HG02623 (cell line): ENCODE data around the gene ZDHHC11B.
"Not testable (repeated sequence)": the region's sequence is repeated elsewhere in the genome, so short reads cannot be mapped to it uniquely, and the experiment has no call there.

ENCODE experiments used
- ATAC-seq: cut with Tn5 transposase; IDR thresholded peaks from one replicate; pipeline ENCODE4 v1.9.1; 2021; ENCODE audit warnings: moderate library complexity; ENCODE audit not compliant: unreplicated experiment

ZDHHC11B gene

DNA sequence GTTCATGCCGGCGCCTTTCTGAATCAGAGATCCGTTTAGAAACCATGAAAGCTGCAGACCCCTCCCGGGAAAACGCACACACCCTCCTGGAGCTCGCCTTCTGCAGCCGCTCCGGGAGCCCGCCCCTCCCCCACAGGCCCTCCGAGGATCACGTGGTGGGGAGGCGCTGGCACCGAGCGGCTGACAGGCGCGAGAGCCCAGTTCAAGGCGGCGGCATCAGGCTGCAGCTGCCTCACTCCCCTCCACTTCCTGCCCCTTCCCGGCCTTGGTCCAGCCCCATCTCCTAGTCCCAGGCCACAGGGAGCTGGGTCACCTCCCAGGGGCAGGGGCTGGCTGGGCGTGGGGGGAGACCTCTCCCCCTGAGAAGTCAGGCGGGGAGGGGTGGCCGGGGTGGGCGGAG, 93.5 kb downstream of the ZDHHC11B start:
- not testable (repeated sequence) for ATAC-seq

DNA sequence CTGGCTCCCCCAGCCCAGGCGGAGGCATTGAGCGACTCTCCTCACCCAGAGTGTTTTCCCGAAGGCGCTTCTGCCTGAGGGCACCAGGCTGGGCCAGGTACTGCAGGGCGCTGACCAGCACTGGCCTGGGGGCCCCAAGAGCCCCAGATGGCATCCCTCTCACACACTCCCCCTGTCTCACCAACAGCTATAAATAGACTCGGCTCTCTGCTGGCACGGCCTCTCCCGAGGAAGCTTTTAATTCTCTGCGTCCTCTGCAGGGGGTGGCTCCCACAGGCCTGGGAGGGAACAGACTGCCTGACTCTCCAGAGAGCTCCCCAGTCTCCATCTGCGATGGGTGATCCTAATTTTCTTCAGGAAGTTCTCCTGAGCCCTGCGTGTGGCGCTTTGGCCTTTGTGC, 94.2 kb downstream of the ZDHHC11B start:
- not testable (repeated sequence) for ATAC-seq

DNA sequence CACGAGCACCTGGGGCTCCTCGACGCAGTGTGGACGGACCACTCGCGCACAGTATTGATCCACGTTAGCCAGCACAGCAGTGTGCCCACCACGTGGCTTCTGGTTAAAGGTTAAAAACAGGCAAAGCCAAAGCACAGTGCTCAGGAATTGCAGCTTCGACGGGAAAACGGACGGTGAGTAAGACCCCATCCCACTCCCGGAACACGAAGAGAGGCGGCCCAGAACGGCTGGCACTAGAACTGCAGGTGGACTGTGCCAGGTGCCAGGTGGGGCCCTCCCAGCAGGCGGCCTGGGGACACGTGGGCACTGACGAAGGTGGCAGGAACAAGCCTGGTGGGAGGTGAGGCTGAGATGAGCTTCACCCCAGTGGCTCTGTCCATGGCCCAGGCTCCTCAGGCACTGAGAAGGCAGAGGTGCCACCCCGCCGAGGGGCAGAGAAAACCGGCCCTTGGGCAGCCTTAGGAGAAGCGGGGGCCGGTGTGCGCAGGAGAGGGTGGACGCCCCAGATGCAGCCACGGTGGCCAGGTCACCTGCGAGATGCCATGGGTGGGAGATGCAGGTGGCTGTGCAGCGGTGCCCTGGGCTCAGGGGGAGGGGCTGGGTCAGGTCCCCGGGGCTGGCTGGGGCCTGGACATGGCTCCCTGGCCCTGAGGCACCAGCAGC, 96.0 kb downstream of the ZDHHC11B start:
- not testable (repeated sequence) for ATAC-seq

DNA sequence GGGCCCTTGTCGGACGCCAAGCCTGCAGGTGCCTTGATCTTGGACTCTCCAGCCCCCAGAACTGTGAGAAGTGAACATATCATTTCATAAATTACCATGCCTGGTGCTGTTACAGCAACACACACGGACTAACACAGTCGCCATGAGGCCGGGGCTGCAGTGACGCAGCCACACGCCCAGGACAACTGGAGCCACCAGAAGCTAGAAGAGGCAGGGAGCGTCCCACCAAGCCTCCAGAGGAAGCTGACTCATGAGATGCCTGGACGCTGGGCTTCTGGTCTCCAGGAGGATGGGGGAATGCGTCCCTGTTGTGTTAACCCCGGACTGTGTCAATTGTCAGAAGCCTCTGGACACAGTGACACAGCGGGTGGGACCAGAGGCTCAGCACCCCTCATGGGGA, 97.6 kb downstream of the ZDHHC11B start:
- ATAC-seq, result not testable (repeated sequence)

DNA sequence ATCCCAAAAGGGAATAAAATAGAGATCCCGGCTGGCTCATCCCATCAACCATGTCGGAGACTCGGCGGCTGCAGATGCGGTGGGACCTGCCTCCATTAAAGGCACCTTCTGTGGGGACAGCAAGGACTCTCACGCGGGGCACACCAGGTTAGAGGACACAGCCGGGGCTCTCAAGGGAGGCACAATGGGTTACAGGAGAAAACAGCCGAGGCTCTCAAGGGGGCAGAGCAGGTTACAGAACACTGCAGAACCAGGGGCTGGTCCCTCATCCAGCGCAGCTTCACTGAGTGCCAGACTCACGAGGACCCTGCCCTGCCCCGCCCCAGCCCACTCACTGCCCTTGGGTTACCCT, 98.4 kb downstream of the ZDHHC11B start:
- ATAC-seq, result not testable (repeated sequence)

DNA sequence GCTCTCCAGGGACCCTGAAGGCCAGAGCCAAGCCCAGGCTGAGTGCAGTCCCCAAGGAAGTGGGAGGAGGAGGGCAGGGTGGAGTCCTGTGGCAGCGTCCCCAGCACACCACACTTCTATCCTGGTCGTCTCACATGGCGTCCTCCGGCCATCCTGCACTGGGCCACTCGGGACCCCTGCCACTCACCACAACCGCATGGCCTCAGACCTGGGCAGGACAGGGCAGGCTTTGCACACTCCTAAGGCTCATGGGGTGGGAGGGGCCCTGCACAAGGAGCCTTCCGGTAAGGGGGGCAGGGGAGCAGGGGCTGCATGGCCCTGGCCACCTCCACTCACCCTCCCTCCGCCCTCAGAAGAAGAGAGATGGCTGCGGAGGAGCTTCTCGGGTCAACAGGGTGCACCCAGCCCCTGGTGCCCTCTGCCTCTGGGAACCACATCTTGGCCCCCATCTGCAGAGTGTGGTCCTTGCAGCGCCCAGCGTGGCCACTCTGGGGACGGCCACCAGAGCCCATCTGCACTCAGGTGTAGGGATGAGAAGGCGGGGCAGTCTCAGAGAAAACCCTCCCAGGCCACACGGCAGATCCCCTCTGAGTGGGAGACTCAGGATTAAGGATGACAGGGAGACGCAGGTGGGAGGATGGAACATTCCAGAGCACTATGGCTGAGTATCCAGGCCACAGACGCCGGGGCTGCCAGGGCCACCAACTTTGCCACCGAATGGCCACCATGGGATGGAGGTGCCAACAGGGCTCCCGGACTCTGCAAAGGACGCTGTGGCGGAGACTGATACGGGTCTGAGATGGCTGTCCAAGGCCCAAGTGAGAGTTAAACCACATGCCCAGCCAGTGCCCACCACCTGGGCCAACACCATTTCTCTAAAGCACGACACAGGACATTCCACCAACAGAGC, 99.0 kb downstream of the ZDHHC11B start:
- no peak for ATAC-seq

DNA sequence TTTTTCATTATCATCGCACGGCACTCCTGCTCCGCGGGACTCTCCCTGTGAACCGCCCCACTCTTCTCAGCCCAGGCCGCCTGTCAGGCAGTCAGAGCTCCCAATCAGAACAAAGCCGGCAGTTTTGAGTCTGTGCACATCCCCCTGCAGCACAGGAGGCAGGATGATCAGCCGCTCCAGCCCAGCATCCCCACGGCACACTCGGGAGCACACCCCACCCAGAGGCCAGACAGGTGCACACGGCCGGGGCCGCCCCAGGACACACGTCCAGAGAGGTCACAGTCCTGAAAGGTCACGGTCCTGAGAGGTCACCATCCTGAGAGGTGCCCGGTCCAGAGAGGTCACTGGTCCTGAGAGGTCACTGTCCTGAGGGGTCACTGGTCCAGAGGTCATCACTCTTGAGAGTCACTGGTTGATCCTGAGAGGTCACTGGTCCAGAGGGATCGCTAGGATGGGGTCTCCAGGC, 99.7 kb downstream of the ZDHHC11B start:
- ATAC-seq, result no peak

DNA sequence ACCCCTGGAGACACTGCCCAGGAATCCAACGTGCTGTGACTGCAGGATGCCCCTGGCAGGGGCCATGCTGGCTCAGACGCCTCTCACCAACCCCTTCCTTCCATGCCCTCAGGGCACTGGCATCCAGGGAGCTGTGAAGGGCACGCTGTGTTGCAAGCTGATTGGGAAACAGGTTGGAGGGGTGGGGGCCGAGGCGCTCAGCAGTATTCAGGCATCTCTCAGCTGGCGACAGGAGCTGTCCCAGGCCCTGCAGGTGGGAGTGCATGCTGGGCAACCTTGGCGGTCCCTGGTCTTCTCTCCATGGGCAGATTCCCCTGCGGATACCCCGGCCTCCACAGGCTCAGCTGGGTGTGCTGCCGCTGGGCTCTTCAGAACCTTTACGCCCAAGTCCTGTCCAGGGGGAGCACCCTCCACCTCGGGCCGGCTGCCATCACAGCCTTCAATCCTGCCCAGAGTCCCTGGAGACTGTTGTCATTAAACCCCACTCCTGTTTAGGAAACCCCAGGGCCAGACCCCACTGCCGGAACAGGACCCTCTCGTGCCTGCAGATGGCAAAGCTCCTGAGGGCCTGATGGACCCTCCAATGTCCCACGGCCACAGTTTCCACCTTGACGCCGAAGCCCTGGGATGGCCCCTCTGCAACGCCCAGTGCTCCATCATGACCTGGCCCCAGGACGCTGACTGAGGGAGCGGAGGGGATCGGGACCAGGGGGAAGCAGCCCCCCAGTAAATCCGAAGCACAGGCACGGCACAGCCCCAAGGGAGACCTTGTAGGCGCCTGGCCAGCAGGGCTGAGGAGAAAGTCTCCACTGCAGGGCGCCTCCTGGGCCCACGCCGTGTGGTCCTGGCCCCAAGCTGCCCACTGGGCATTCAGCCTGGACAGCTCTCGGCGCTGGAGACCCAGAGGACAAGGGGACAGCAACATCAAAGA, 100.7 kb downstream of the ZDHHC11B start:
- no peak for ATAC-seq

DNA sequence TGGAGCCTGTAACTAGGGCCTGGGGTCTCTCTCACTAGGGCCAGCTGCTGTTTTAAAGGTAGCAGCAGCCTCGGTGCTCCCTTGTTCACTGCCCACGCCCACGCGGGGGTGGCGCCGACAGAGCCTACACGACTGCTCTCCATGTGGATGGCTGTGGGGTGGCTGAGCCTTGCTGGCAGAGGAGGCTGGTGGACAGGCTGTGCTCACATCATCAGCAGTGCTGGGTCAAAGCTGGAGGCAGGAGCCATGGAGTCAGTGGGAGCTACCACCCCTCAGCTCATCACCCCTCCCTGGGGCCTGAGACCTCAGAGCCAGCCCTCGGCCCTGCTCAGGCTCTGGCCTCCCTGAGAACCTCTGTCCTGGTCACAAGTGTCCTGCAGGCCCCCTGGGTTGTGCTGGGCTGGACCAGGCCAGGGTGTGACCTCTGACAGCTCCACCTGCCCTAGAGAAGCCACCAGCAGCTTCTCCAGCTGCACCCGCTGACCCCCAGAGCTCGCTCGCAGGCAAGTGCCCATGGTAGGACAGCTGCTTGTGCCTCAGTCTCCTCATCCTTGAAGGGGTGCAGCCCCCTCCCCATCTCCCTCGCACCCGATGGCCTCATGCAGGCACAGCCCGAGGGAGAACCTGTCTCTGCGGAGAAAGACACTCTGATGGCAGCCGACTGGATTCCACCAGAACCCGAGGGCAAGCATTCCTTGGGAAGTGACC, 101.7 kb downstream of the ZDHHC11B start:
- not testable (repeated sequence) for ATAC-seq

DNA sequence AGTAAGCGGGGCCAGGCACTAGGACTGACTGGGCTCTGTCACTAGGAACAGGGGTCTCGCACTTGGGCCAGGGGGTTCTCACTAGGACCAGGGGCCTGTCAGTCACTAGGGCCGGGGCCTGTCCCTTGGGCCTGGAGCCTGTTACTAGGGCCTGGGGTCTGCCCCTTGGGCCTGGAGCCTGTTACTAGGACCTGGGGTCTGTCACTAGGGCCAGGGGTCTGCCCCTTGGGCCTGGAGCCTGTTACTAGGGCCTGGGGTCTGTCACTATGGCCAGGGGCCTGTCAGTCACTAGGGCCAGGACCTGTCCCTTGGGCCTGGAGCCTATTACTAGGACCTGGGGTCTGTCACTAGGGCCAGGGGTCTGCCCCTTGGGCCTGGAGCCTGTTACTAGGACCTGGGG, 102.3 kb downstream of the ZDHHC11B start:
- not testable (repeated sequence) for ATAC-seq

DNA sequence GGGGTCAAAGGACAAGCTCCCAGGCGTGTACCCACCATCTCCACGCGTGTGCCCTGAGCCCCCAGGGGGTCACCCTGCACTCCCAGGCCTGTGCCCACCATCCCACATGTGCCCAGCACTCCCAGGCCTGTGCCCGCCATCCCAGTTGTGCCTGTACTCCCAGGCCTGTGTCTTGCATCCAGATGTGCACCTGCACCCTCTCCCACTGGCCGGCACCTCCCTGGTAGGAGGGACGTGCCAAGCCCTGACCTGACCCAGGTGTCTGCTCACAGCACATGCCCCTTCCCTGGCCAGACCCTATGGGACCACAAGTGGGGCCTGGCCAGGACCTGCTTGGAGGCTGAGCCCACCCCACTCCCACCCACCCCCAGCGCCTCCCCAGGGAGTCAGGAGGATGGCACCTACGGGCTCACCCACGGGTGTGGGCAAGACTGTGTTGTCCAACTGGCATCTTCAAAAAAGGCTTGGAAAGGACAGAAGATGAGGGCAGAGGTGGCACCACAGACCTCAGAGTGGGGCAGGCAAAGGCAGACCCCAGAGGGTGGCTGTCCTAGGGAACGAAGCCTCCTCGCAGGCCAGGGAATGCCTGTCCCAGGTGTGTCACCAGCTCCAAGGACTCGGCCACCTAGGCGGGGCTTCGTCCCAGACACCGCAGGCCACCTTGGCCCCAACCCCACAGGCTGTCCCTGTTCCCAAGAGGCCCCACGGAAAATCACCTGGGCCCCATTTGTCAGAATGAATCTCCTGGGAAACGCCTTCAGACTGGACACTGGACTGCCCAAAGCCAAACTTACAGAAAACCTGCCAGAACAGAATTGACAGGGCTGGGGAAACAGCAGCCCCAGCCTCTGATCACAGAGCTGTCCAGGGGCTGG, 103.0 kb downstream of the ZDHHC11B start:
- not testable (repeated sequence) for ATAC-seq

DNA sequence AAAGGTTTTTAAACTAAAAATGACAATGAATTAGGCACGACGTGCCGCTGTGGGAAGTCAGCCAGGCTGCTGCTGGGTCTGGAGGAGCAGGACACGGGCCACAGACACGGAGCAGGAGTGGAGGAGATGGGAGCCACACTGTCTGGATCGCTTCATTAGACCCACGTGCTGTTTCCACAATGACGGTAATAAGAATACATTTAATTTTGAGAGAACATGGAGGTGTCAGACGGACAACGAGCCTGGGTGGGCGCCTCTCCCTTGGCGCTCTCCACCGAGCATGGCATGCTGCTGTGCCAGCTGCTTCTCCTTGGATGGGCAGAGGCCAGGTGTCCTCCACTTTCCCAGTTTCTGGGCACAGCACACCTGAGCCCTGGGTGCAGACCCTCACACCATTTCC, 103.7 kb downstream of the ZDHHC11B start:
- not testable (repeated sequence) for ATAC-seq

DNA sequence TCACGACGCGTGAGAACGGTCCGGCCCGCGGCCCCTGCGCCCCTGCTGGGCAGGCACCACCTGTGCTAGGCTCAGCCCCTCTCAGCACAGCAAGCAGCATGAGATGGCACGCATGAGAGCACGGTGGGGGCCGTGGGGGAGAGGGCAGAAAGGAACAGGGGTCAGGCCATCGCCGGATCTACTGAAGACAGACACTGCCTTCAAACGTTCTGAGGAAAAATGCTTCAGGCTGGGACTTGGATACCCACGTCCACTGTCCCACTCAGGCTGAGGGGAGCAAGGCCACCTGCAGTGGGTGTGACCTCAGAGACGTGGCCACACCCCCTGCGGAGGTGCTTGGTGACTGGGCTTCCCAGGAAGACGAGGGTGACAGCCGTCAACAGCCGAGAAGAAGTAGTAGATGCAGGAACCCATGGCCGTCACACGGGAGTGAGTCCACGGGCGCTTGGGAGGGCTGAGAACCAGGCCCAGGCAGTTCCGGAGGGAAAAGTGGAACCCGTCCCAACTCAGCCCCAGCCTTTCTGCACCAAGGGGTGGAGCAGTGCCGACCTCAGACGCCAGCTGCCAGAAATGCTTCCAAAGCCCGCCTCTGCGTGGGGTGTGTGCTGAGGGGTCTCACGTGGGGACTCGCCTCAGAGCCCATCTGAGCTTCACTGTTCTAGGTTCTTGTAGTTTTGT, 104.3 kb downstream of the ZDHHC11B start:
- not testable (repeated sequence) for ATAC-seq

DNA sequence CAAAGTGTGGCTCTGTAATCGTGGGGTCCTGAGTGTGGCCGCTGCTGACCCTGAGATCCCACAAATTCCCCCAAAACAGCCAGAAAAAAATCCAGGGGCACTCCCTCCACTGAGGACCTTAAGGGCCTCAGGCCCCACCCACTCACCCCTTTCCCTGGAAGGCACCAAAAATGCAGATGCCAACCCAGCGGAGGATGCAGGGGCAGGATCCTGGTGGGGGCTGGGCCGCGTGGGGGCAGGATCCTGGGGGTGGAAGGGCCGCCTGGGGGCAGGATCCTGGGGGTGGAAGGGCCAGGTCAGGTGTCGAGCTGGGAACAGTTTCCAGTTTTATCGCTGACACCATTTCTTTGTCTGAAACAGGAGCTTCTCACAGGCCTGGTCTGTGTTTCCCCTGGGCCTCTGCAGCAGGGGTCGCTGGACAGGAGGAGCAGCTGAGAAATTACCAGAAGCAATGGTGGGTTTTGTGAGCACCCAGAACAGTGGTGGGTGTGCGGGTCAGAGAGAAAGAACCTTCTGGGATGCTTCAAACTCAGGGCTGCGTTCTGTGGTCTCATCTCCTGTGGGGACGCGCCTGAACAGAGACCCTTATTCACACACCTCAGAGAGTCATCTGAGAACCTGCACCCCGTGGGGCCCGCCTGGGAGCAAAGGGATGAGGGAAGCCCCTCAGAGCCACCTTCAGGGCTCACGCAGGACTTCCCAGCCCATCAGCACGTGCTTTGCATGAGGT, 105.2 kb downstream of the ZDHHC11B start:
- ATAC-seq, result not testable (repeated sequence)

DNA sequence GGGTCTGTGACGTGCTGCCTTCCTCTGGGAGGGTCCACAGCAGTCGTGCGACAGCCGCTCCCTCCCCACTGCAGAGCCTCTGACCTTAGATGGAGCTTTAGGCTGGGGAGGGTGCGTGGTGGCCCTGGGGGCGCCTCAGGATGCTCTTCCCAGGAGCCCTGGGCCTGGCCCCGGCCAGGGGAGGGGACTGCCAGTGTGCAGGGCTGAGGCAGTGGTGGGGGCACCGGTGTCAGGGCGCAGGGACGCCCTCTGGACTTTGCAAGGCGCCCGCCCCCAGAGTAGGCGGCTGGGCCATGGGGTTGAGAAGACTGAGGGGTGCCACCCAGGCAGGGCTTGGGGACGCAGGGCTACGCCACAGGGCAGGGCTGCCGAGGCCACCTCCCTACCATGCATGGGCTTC, 106.0 kb downstream of the ZDHHC11B start:
- ATAC-seq, result not testable (repeated sequence)

DNA sequence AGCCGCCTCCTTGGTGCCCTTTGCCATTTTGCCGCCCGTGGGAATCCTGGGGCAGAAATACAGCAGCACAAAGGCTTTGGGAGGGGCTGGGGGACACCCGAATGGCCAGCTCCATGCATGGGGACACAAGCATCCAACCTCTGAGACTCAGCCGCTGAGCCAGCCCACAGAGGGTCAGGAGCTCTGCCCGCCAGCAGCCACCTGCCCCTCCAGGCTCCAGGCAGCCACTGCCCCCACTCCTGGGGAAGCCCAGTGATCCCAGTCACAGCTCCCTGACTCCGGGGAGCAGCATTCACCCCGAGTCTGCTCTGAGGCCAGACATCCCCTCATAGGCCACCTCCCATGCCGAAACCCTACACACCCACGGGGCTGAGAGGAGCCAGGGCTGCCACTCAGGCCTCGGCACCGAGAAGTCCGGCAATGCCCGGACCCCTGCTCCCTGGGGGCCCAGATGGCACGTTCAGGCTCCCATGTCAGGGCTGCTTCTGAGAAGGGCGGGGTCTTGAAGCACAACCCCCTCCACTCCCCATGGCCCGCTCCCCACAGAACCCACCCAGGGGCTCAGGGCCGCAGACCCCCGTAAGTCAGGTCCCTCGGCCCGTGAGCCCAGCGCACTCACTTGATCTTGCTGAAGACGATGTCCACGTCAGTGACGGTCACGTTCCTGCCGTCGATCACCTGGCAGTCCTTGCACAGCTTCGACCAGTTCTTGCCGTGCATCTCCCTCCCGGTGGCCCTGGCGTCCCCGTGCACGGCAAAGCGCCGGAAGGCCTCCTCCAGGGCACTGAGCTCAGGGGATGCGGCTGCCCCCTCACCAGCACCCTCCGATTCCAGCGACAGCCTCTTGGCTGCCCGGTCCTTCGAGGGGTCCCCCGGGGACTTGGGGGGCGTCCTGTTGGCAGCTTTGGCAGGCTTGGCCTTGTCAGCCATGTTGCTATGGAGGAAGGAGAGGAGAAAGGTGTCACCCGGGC, 107.1 kb downstream of the ZDHHC11B start:
- no peak for ATAC-seq

DNA sequence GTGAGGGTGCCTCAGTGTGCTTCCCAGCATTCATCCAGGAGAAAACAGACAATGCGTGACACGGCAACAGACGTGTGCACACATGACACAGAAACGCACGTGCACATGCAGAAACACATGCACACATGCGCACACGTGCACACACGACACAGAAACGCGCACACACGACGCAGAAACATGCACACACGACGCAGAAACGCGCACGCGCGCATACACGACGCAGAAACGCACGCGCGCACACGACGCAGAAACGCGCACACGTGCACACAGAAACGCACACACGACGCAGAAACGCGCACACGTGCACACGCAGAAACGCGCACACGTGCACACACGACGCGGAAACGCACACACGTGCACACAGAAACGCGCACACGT, 107.8 kb downstream of the ZDHHC11B start:
- ATAC-seq, result no peak
